ENCODE measurements around the gene SPIRE1.

- TF ChIP-seq CTCF (IDR thresholded peaks at IDR 0.05; ENCODE audit: insufficient read depth, low read length, poor library complexity, severe bottlenecking) = no peak
- no peak for TF ChIP-seq EZH2phosphoT487 (conservative IDR thresholded peaks at IDR 0.05; ENCODE audit: low read length)
Measured at GRCh38 chr18:12421732-12422131, 236.2 kb downstream of the SPIRE1 start.
